OCI-LY7 (cell line): ENCODE data around the gene RAB40C. TPM values are rescaled to one million over a fixed set of nuclear protein-coding genes. Genes with fewer than 3 reads are reported as not detected.
A peak's percentile ranks its signal among the peaks of the same experiment; 100 is the strongest.

Source experiments
- BruUV-seq: library from RNA; stranded (reverse); fragments of 400-500 nt; replicated peaks from 2 replicates; lab custom pipeline; 2021; lab: Mats Ljungman, UMichigan
- CTCF ChIA-PET: fragments of 300-600 bp; sonication (Branson Sonifier 250); formaldehyde crosslinking; loops from one replicate; lab custom pipeline; 2022; ENCODE audit warnings: antibody characterized with exemption; ENCODE audit not compliant: unreplicated experiment; lab: Charles Lee
- POLR2A ChIA-PET: fragments of 300-600 bp; sonication (Branson Sonifier 250); formaldehyde crosslinking; loops from one replicate; lab custom pipeline; 2022; ENCODE audit warnings: antibody characterized with exemption; lab: Charles Lee
- DNase-seq: peaks from one replicate; pipeline ENCODE4 v3.0.0-alpha.2; 2015; ENCODE audit warnings: low spot score
- H2AFZ ChIP-seq: fragments of 200-600 bp; sonication (generic), shearing (Covaris generic); 2 replicates; pipeline ENCODE4 v1.6.1; 2014; ENCODE audit warnings: mild to moderate bottlenecking, antibody characterized with exemption, low read length, moderate library complexity
- H3K27ac ChIP-seq: fragments of 200-600 bp; sonication (generic); 2 replicates; pipeline ENCODE4 v1.5.1; 2014; ENCODE audit warnings: mixed run types, low read depth, mild to moderate bottlenecking, moderate library complexity, low read length, inconsistent platforms; ENCODE audit not compliant: poor library complexity, severe bottlenecking
- H3K36me3 ChIP-seq: fragments of 200-600 bp; sonication (generic); 2 replicates; pipeline ENCODE4 v1.6.1; 2014; ENCODE audit warnings: mild to moderate bottlenecking, antibody characterized with exemption, low read length, moderate library complexity, mixed read lengths; ENCODE audit not compliant: insufficient read depth
- H3K4me1 ChIP-seq: fragments of 200-600 bp; sonication (generic); 2 replicates; pipeline ENCODE4 v1.5.1; 2014; ENCODE audit warnings: mild to moderate bottlenecking, low read length; ENCODE audit not compliant: insufficient read depth, poor library complexity, severe bottlenecking
- H3K4me2 ChIP-seq: fragments of 200-600 bp; sonication (generic); 2 replicates; pipeline ENCODE4 v1.6.1; 2014; ENCODE audit warnings: mild to moderate bottlenecking, low read length
- H3K4me3 ChIP-seq: fragments of 200-600 bp; sonication (generic); 2 replicates; pipeline ENCODE4 v1.5.1; 2014; ENCODE audit warnings: mild to moderate bottlenecking, low read depth, low read length; ENCODE audit not compliant: poor library complexity, severe bottlenecking
- H3K79me2 ChIP-seq: fragments of 200-600 bp; sonication (generic); 2 replicates; pipeline ENCODE4 v1.6.1; 2016; ENCODE audit warnings: low read depth, mild to moderate bottlenecking, low read length, moderate library complexity, mixed read lengths; ENCODE audit not compliant: insufficient read depth
- H3K9me2 ChIP-seq: fragments of 200-600 bp; sonication (generic); 2 replicates; pipeline ENCODE4 v1.6.1; 2016; ENCODE audit warnings: mild to moderate bottlenecking, low read length, mixed read lengths; ENCODE audit not compliant: insufficient read depth
- H3K9me3 ChIP-seq: fragments of 200-600 bp; sonication (generic); 2 replicates; pipeline ENCODE4 v1.6.1; 2014; ENCODE audit warnings: mild to moderate bottlenecking, mixed run types, low read length, mixed read lengths
- H4K20me1 ChIP-seq: fragments of 200-600 bp; sonication (generic); 2 replicates; pipeline ENCODE4 v1.6.1; 2014; ENCODE audit warnings: mild to moderate bottlenecking, antibody characterized with exemption, low read length, moderate library complexity, mixed read lengths; ENCODE audit not compliant: insufficient read depth
- CTCF ChIP-seq: fragments of 200-600 bp; sonication (generic); conservative IDR thresholded peaks from 2 replicates; pipeline ENCODE4 v1.5.1; 2014; ENCODE audit warnings: mild to moderate bottlenecking, antibody characterized with exemption, low read length, moderate library complexity, mixed read lengths
- EZH2phosphoT487 ChIP-seq: fragments of 200-600 bp; sonication (generic); IDR thresholded peaks from 2 replicates; pipeline ENCODE4 v1.6.1; 2018; ENCODE audit warnings: low read depth, borderline replicate concordance, mild to moderate bottlenecking, mixed run types, antibody characterized with exemption, low read length, moderate library complexity, mixed read lengths
- intact Hi-C: fragments of 100-400 bp; cut with micrococcal nuclease; formaldehyde crosslinking; loops from one replicate; pipeline ENCODE4 v1.10.0; 2022; ENCODE audit not compliant: unreplicated experiment
- total RNA-seq, 2 experiments: library from RNA; depleted of rRNA in 1 of 2; stranded (reverse); fragments of >200 nt in 1 of 2; shearing (Covaris generic) in 1 of 2; gene quantifications; 2 replicates each; pipeline ENCODE4 v1.2.3, GENCODE V29; 2014 to 2022

Gene RAB40C
- total RNA-seq, 2 experiments from 2014 or later: 19.3 to 20.9 TPM

GRCh38 chr16:578870-579405 lies 10.9 kb upstream of the RAB40C start:
- Histone ChIP-seq H3K79me2 (no peaks in the 10 kb centered on the region), H3K9me3 (no peaks in the 10 kb centered on the region), H3K36me3 (peaks cover 4% of the 10 kb centered on the region; the same call in 1 of the 2 replicates), H3K27ac (no peak overlapping the region), H4K20me1 (no peaks in the 10 kb centered on the region), H3K4me2 (peak overlapping the region; percentile 15; the same call in 1 of the 2 replicates), H3K9me2 (no peaks in the 10 kb centered on the region), H2AFZ (no peak overlapping the region), H3K4me3 (no peak overlapping the region), H3K4me1 (peaks cover 10% of the 10 kb centered on the region)
- intact Hi-C loops: loop anchor here (1.0 kb wide), 2 partner anchors 22 to 81 kb away; no protein-coding TSS in a partner anchor
- ChIA-PET POLR2A (interaction anchor here (0.6 kb wide), 1 partner anchor 838 kb away, joined by 5 read pairs; no protein-coding TSS in a partner anchor), CTCF (no interaction called here)
- DNase-seq: peak; percentile 77
- BruUV-seq: no TSS peak
- TF ChIP-seq EZH2phosphoT487 (no peak), CTCF (peak; percentile 78)

- ChIA-PET CTCF (no interaction called here), POLR2A (no interaction called here)
- no peak overlapping the region for H2AFZ ChIP-seq
- TF ChIP-seq EZH2phosphoT487 (no peak), CTCF (no peak)
- H3K36me3 ChIP-seq: peaks cover 4% of the 10 kb centered on the region; the same call in 1 of the 2 replicates
- DNase-seq: no peak
- no peak overlapping the region for H3K4me3 ChIP-seq
- H3K9me3 ChIP-seq: no peaks in the 10 kb centered on the region
- intact Hi-C loops: no loop called here
- H4K20me1 ChIP-seq: no peaks in the 10 kb centered on the region
- H3K4me2 ChIP-seq: no peak overlapping the region
- no peaks in the 10 kb centered on the region for H3K9me2 ChIP-seq
- no peaks in the 10 kb centered on the region for H3K79me2 ChIP-seq
- peaks cover 10% of the 10 kb centered on the region for H3K4me1 ChIP-seq
- no TSS peak for BruUV-seq
- no peak overlapping the region for H3K27ac ChIP-seq
These were observed 9.5 kb upstream of the RAB40C start for GRCh38 chr16:580141-580945.
